HG03108 (cell line): ENCODE results near the gene INTS1.

Experiments used
- ATAC-seq: cut with Tn5 transposase; IDR thresholded peaks from one replicate; pipeline ENCODE4 v1.9.1; 2021; ENCODE audit warnings: moderate library complexity; ENCODE audit not compliant: unreplicated experiment

INTS1 gene

GRCh38 chr7:1466524-1467271, 37.5 kb downstream of the INTS1 start:
- ATAC-seq: no peak

- ATAC-seq: no peak
Observed at GRCh38 chr7:1464694-1465093, 39.5 kb downstream of the INTS1 start.

- no peak for ATAC-seq
Observed at GRCh38 chr7:1463676-1464223, 40.4 kb downstream of the INTS1 start.

GRCh38 chr7:1461646-1462375, 42.4 kb downstream of the INTS1 start:
- ATAC-seq: no peak

GRCh38 chr7:1460821-1461645, 43.2 kb downstream of the INTS1 start:
- no peak for ATAC-seq

GRCh38 chr7:1459920-1460820, 44.0 kb downstream of the INTS1 start:
- ATAC-seq: no peak

- peak; percentile 93 for ATAC-seq
Observed at GRCh38 chr7:1459512-1459892, 44.7 kb downstream of the INTS1 start.

GRCh38 chr7:1458683-1459511, 45.3 kb downstream of the INTS1 start, which contains the start of gene MICALL2:
Gene MICALL2, minus strand, starts transcription at chr7:1459470. Its CDS starts 144 bp downstream, at chr7:1459326.
- peak; percentile 2 for ATAC-seq

- ATAC-seq: no peak
Observed at GRCh38 chr7:1457949-1458682, 46.1 kb downstream of the INTS1 start.

GRCh38 chr7:1457059-1457948, 46.9 kb downstream of the INTS1 start:
- ATAC-seq: no peak

- no peak for ATAC-seq
Observed at GRCh38 chr7:1455955-1456354, 48.2 kb downstream of the INTS1 start.

GRCh38 chr7:1455241-1455939, 48.8 kb downstream of the INTS1 start:
- no peak for ATAC-seq

- ATAC-seq: no peak
Observed at GRCh38 chr7:1454542-1454941, 49.6 kb downstream of the INTS1 start.

GRCh38 chr7:1452205-1452604, 52.0 kb downstream of the INTS1 start:
- ATAC-seq: no peak

GRCh38 chr7:1450987-1451386, 53.2 kb downstream of the INTS1 start:
- ATAC-seq: no peak

GRCh38 chr7:1450431-1450830, 53.8 kb downstream of the INTS1 start:
- no peak for ATAC-seq

- ATAC-seq: no peak
Observed at GRCh38 chr7:1449951-1450350, 54.2 kb downstream of the INTS1 start.
